ENCODE data around the gene MTHFD2.

MTHFD2 gene

GRCh38 chr2:74249406-74250122 is 51.1 kb downstream of the MTHFD2 start:
- Histone ChIP-seq H2AFZ (ENCODE audit: low read depth, low read length) (no peak overlapping the region), H3K9me3 (ENCODE audit: low read length) (no peaks in the 10 kb centered on the region), H3K4me3 (ENCODE audit: low read length) (no peak overlapping the region)

GRCh38 chr2:74250189-74250631 is 51.8 kb downstream of the MTHFD2 start:
- Histone ChIP-seq H3K36me3 (ENCODE audit: insufficient read depth, low read length) (no peaks in the 10 kb centered on the region), H2AFZ (ENCODE audit: low read depth, low read length) (no peak overlapping the region), H3K9me3 (ENCODE audit: low read length) (no peaks in the 10 kb centered on the region), H3K4me1 (ENCODE audit: insufficient read depth, low read length) (no peaks in the 10 kb centered on the region), H3K4me3 (ENCODE audit: low read length) (no peak overlapping the region), H3K27me3 (ENCODE audit: insufficient read depth, low read length) (no peaks in the 10 kb centered on the region)

More at GRCh38 chr2:74249406-74250122, 51.1 kb downstream of the MTHFD2 start:
- no peaks in the 10 kb centered on the region for H3K36me3 ChIP-seq (ENCODE audit: insufficient read depth, low read length)
- no peaks in the 10 kb centered on the region for H3K4me1 ChIP-seq (ENCODE audit: insufficient read depth, low read length)
- no peaks in the 10 kb centered on the region for H3K27me3 ChIP-seq (ENCODE audit: insufficient read depth, low read length)

- no peaks in the 10 kb centered on the region for H3K36me3 ChIP-seq (ENCODE audit: insufficient read depth, low read length)
- no peaks in the 10 kb centered on the region for H3K4me1 ChIP-seq (ENCODE audit: insufficient read depth, low read length)
- H3K4me3 ChIP-seq (ENCODE audit: low read length), result no peak overlapping the region
- H3K27me3 ChIP-seq (ENCODE audit: insufficient read depth, low read length), result no peaks in the 10 kb centered on the region
- no peaks in the 10 kb centered on the region for H3K9me3 ChIP-seq (ENCODE audit: low read length)
- H2AFZ ChIP-seq (ENCODE audit: low read depth, low read length), result no peak overlapping the region
These were observed 53.6 kb downstream of the MTHFD2 start for GRCh38 chr2:74252036-74252435.

- H2AFZ ChIP-seq (ENCODE audit: low read depth, low read length), result no peak overlapping the region
- H3K4me3 ChIP-seq (ENCODE audit: low read length), result no peak overlapping the region
- H3K4me1 ChIP-seq (ENCODE audit: insufficient read depth, low read length), result no peaks in the 10 kb centered on the region
- H3K27me3 ChIP-seq (ENCODE audit: insufficient read depth, low read length), result no peaks in the 10 kb centered on the region
- H3K36me3 ChIP-seq (ENCODE audit: insufficient read depth, low read length), result no peaks in the 10 kb centered on the region
- H3K9me3 ChIP-seq (ENCODE audit: low read length), result no peaks in the 10 kb centered on the region
These were observed 54.4 kb downstream of the MTHFD2 start for GRCh38 chr2:74252862-74253261.

- no peaks in the 10 kb centered on the region for H3K36me3 ChIP-seq (ENCODE audit: insufficient read depth, low read length)
- H3K4me1 ChIP-seq (ENCODE audit: insufficient read depth, low read length), result no peaks in the 10 kb centered on the region
- H3K9me3 ChIP-seq (ENCODE audit: low read length), result no peaks in the 10 kb centered on the region
- H3K4me3 ChIP-seq (ENCODE audit: low read length), result no peak overlapping the region
- H3K27me3 ChIP-seq (ENCODE audit: insufficient read depth, low read length), result no peaks in the 10 kb centered on the region
- H2AFZ ChIP-seq (ENCODE audit: low read depth, low read length), result no peak overlapping the region
These were observed 55.0 kb downstream of the MTHFD2 start for GRCh38 chr2:74253306-74253970.

GRCh38 chr2:74253971-74254310 is 55.5 kb downstream of the MTHFD2 start:
- Histone ChIP-seq H2AFZ (ENCODE audit: low read depth, low read length) (no peak overlapping the region), H3K27me3 (ENCODE audit: insufficient read depth, low read length) (no peaks in the 10 kb centered on the region), H3K36me3 (ENCODE audit: insufficient read depth, low read length) (no peaks in the 10 kb centered on the region), H3K4me3 (ENCODE audit: low read length) (no peak overlapping the region), H3K4me1 (ENCODE audit: insufficient read depth, low read length) (no peaks in the 10 kb centered on the region), H3K9me3 (ENCODE audit: low read length) (no peaks in the 10 kb centered on the region)

GRCh38 chr2:74255660-74256213 is 57.3 kb downstream of the MTHFD2 start:
- no peaks in the 10 kb centered on the region for H3K9me3 ChIP-seq (ENCODE audit: low read length)
- no peak overlapping the region for H3K4me3 ChIP-seq (ENCODE audit: low read length)
- peaks cover 15% of the 10 kb centered on the region for H3K27me3 ChIP-seq (ENCODE audit: insufficient read depth, low read length)
- no peak overlapping the region for H2AFZ ChIP-seq (ENCODE audit: low read depth, low read length)
- H3K36me3 ChIP-seq (ENCODE audit: insufficient read depth, low read length), result no peaks in the 10 kb centered on the region
- H3K4me1 ChIP-seq (ENCODE audit: insufficient read depth, low read length), result no peaks in the 10 kb centered on the region

- Histone ChIP-seq H3K27me3 (ENCODE audit: insufficient read depth, low read length) (peaks cover 20% of the 10 kb centered on the region), H2AFZ (ENCODE audit: low read depth, low read length) (no peak overlapping the region), H3K4me3 (ENCODE audit: low read length) (no peak overlapping the region), H3K9me3 (ENCODE audit: low read length) (no peaks in the 10 kb centered on the region), H3K4me1 (ENCODE audit: insufficient read depth, low read length) (no peaks in the 10 kb centered on the region), H3K36me3 (ENCODE audit: insufficient read depth, low read length) (no peaks in the 10 kb centered on the region)
These were observed 60.8 kb downstream of the MTHFD2 start for GRCh38 chr2:74259191-74259590.

- Histone ChIP-seq H3K36me3 (ENCODE audit: insufficient read depth, low read length) (no peaks in the 10 kb centered on the region), H2AFZ (ENCODE audit: low read depth, low read length) (no peak overlapping the region), H3K4me1 (ENCODE audit: insufficient read depth, low read length) (no peaks in the 10 kb centered on the region), H3K4me3 (ENCODE audit: low read length) (no peak overlapping the region), H3K27me3 (ENCODE audit: insufficient read depth, low read length) (peaks cover 20% of the 10 kb centered on the region), H3K9me3 (ENCODE audit: low read length) (no peaks in the 10 kb centered on the region)
These were observed 61.3 kb downstream of the MTHFD2 start for GRCh38 chr2:74259733-74260132.

GRCh38 chr2:74260495-74260894 is 62.1 kb downstream of the MTHFD2 start:
- no peaks in the 10 kb centered on the region for H3K4me1 ChIP-seq (ENCODE audit: insufficient read depth, low read length)
- H3K36me3 ChIP-seq (ENCODE audit: insufficient read depth, low read length), result no peaks in the 10 kb centered on the region
- no peak overlapping the region for H3K4me3 ChIP-seq (ENCODE audit: low read length)
- H3K27me3 ChIP-seq (ENCODE audit: insufficient read depth, low read length), result peaks cover 25% of the 10 kb centered on the region
- H3K9me3 ChIP-seq (ENCODE audit: low read length), result no peaks in the 10 kb centered on the region
- no peak overlapping the region for H2AFZ ChIP-seq (ENCODE audit: low read depth, low read length)

GRCh38 chr2:74261204-74261864 is 62.9 kb downstream of the MTHFD2 start:
- Histone ChIP-seq H3K4me3 (ENCODE audit: low read length) (no peak overlapping the region), H2AFZ (ENCODE audit: low read depth, low read length) (no peak overlapping the region), H3K4me1 (ENCODE audit: insufficient read depth, low read length) (no peaks in the 10 kb centered on the region), H3K27me3 (ENCODE audit: insufficient read depth, low read length) (peaks cover 28% of the 10 kb centered on the region), H3K36me3 (ENCODE audit: insufficient read depth, low read length) (no peaks in the 10 kb centered on the region), H3K9me3 (ENCODE audit: low read length) (no peaks in the 10 kb centered on the region)

GRCh38 chr2:74262681-74263080 is 64.3 kb downstream of the MTHFD2 start:
- Histone ChIP-seq H3K4me3 (ENCODE audit: low read length) (no peak overlapping the region), H2AFZ (ENCODE audit: low read depth, low read length) (no peak overlapping the region), H3K4me1 (ENCODE audit: insufficient read depth, low read length) (no peaks in the 10 kb centered on the region), H3K27me3 (ENCODE audit: insufficient read depth, low read length) (peaks cover 28% of the 10 kb centered on the region), H3K9me3 (ENCODE audit: low read length) (no peaks in the 10 kb centered on the region), H3K36me3 (ENCODE audit: insufficient read depth, low read length) (no peaks in the 10 kb centered on the region)

GRCh38 chr2:74264281-74264680 is 65.9 kb downstream of the MTHFD2 start:
- H3K27me3 ChIP-seq (ENCODE audit: insufficient read depth, low read length), result peaks cover 28% of the 10 kb centered on the region
- H3K4me3 ChIP-seq (ENCODE audit: low read length), result no peak overlapping the region
- H2AFZ ChIP-seq (ENCODE audit: low read depth, low read length), result no peak overlapping the region
- H3K9me3 ChIP-seq (ENCODE audit: low read length), result no peaks in the 10 kb centered on the region
- no peaks in the 10 kb centered on the region for H3K36me3 ChIP-seq (ENCODE audit: insufficient read depth, low read length)
- no peaks in the 10 kb centered on the region for H3K4me1 ChIP-seq (ENCODE audit: insufficient read depth, low read length)

All from neuron (in vitro differentiated cells).